ENCODE measurements around the gene DGKD.
A peak's percentile ranks its signal among the peaks of the same experiment; 100 is the strongest.

DNA sequence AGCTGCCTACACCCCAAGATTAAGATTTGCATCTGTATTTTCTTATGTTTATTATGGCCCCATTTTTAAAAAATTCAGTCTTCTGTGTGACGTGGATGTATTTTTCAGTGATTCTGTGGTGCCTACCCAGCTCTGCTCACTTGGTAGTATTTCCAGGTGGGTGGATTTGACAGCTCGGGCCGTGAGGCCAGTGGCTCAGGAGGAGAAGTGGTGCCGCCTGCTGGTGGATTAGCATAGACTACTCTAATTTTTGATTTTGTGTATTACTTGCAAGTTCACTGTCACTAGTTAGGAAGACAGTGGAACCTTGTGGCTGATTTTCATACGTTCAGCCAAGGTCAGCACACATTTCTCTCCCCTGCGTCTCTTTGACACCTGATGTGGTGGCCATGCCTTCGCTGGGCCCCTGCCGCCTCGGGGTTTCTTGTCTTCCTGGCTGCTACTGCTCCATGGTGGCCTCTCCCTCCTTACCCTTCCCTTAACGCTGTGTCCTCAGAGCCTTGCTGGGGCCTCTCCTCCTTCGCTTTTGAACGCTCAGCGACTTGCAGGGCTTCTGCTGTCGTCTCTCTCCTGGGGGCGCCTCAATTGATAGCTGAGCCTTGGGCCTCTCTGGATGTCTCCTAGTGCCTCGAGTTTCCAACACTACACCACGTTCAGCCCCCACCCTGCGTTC, 89.4 kb downstream of the DGKD start:
- TF ChIP-seq, protein P1, sequence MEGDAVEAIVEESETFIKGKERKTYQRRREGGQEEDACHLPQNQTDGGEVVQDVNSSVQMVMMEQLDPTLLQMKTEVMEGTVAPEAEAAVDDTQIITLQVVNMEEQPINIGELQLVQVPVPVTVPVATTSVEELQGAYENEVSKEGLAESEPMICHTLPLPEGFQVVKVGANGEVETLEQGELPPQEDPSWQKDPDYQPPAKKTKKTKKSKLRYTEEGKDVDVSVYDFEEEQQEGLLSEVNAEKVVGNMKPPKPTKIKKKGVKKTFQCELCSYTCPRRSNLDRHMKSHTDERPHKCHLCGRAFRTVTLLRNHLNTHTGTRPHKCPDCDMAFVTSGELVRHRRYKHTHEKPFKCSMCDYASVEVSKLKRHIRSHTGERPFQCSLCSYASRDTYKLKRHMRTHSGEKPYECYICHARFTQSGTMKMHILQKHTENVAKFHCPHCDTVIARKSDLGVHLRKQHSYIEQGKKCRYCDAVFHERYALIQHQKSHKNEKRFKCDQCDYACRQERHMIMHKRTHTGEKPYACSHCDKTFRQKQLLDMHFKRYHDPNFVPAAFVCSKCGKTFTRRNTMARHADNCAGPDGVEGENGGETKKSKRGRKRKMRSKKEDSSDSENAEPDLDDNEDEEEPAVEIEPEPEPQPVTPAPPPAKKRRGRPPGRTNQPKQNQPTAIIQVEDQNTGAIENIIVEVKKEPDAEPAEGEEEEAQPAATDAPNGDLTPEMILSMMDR (IDR thresholded peaks at IDR 0.05): peak; percentile 83 to 91 (median 86)
- no peak for TF ChIP-seq POLR2A (IDR thresholded peaks at IDR 0.05)
